Transverse colon (tissue), 4 donors: ENCODE measurements around the gene TTBK1. TPM values are rescaled to one million over a fixed set of nuclear protein-coding genes. Genes with fewer than 3 reads are reported as not detected.

Experiments used
- DNase-seq: peaks from one replicate; pipeline ENCODE4 v3.0.0-alpha.2; 2019
- H3K27ac ChIP-seq, 4 donors: fragments of 200-600 bp; sonication (generic); 2 replicates each; pipeline ENCODE4 v1.5.1; 2016 to 2018; ENCODE audit warnings: inconsistent platforms in 4 of 4
- H3K27me3 ChIP-seq: fragments of 200-600 bp; sonication (generic); 2 replicates; pipeline ENCODE4 v1.5.1; 2017; ENCODE audit warnings: inconsistent platforms
- H3K36me3 ChIP-seq, 4 donors: fragments of 200-600 bp; sonication (generic); 2 replicates each; pipeline ENCODE4 v1.5.1; 2017 to 2019; ENCODE audit warnings: inconsistent platforms in 4 of 4
- H3K4me1 ChIP-seq, 4 donors: fragments of 200-600 bp; sonication (generic); 2 replicates each; pipeline ENCODE4 v1.5.1; 2017 to 2020; ENCODE audit warnings: inconsistent platforms in 4 of 4
- H3K4me3 ChIP-seq, 4 donors: fragments of 200-600 bp; sonication (generic); 1 replicate in 1 of 4; 2 replicates in 3 of 4; pipeline versions ENCODE4 v1.5.1 to v1.6.1; 2017 to 2019; ENCODE audit warnings: inconsistent platforms in 4 of 4
- H3K9me3 ChIP-seq, 2 donors: fragments of 200-600 bp; sonication (generic); 2 replicates each; pipeline ENCODE4 v1.5.1; 2017 to 2019; ENCODE audit warnings: inconsistent platforms in 2 of 2
- CTCF ChIP-seq, 5 experiments: fragments of 200-600 bp in 3 of 5; fragments of 450-650 bp in 2 of 5; sonication (generic) in 3 of 5; IDR thresholded peaks; 1 replicate in 2 of 5; 2 replicates in 3 of 5; pipeline ENCODE4 v1.5.1; 2016 to 2017; ENCODE audit warnings: antibody characterized with exemption in 5 of 5, inconsistent platforms in 3 of 5, mild to moderate bottlenecking in 2 of 5, moderate library complexity in 1 of 5
- EP300 ChIP-seq: sonication (generic); formaldehyde crosslinking; IDR thresholded peaks from one replicate; pipeline ENCODE4 v1.6.1; 2017; ENCODE audit warnings: antibody characterized with exemption, low read depth
- POLR2A ChIP-seq: fragments of 450-650 bp; IDR thresholded peaks from one replicate; pipeline ENCODE4 v1.6.1; 2016; ENCODE audit warnings: antibody characterized with exemption, mild to moderate bottlenecking, moderate library complexity
- POLR2AphosphoS5 ChIP-seq, 3 donors: sonication (generic); formaldehyde crosslinking; IDR thresholded peaks; one replicate each; pipeline ENCODE4 v1.6.1; 2016; ENCODE audit warnings: antibody characterized with exemption in 3 of 3
- WGBS, 2 donors: methylation state at CpG; one replicate each; pipeline ENCODE4 v1.1.5; 2018; ENCODE audit warnings: low coverage in 1 of 2; 5-methylcytosine and 5-hydroxymethylcytosine counted together
- in situ Hi-C, 4 donors: fragments of 200-750 bp; cut with MboI; loops; one replicate each; pipeline versions ENCODE4 v1.15.0 to v1.15.1; 2017; ENCODE audit warnings: low sequenced_read_pairs in 3 of 4, low pct_ligation_motif_present in 1 of 4, low pct_unique_long_range_greater_than_20kb in 1 of 4
- intact Hi-C: fragments of 100-400 bp; cut with DNase I; formaldehyde crosslinking; loops from one replicate; pipeline ENCODE4 v1.15.1; 2023; ENCODE audit warnings: low total_unique reads
- total RNA-seq, 4 donors: library from RNA; depleted of rRNA; stranded (reverse); fragments of >200 nt; gene quantifications; one replicate each; pipeline ENCODE4 v1.1.0, GENCODE V29; 2016

TTBK1 gene
- total RNA-seq, 4 donors from 2014 or later, result 0.20 to 1.1 (median 0.36) TPM

DNA sequence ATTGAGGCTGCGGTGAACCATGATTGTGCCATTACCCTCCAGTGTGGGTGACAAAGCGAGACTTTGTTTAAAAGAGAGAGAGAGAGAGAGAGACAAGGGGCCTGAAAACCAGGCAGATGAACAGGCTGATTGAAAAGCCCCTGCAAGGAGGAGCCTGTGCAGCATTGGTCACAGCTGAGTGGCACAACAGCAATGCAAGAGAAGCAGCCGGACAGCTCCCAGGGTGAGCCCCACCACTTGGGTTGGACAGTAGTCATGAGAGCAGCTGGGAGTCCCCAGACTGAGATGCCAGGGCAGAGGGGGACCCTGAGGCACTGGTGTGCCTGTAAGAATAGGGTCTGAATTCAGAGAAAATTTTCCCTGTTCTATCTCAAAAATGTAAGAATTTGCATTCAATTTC is 24.2 kb upstream of the TTBK1 start:
- no peak for DNase-seq
- H3K4me1 ChIP-seq, result peaks cover 0 to 3% (median 0%) of the 10 kb centered on the region in 4 donors
- no peak overlapping the region for H3K4me3 ChIP-seq
- H3K27me3 ChIP-seq, result no peaks in the 10 kb centered on the region
- intact Hi-C loops (no loop called here), in situ Hi-C loops (no loop called here)
- 96 to 100% methylated on average over 1 to 3 of the region's 3 CpGs for WGBS, 2 donors
- TF ChIP-seq POLR2A (no peak), CTCF (IDR thresholded peaks at IDR 0.05) (no peak), EP300 (no peak), POLR2AphosphoS5 (IDR thresholded peaks at IDR 0.05) (no peak)
- no peak overlapping the region for H3K27ac ChIP-seq
- H3K9me3 ChIP-seq, result no peaks in the 10 kb centered on the region
- peaks cover 0 to 8% (median 0%) of the 10 kb centered on the region in 4 donors for H3K36me3 ChIP-seq

- Histone ChIP-seq H3K36me3 (peaks cover 0 to 8% (median 0%) of the 10 kb centered on the region in 4 donors), H3K4me3 (no peak overlapping the region), H3K9me3 (no peaks in the 10 kb centered on the region), H3K27ac (no peak overlapping the region), H3K27me3 (no peaks in the 10 kb centered on the region), H3K4me1 (peaks cover 0 to 10% (median 0%) of the 10 kb centered on the region in 4 donors)
- DNase-seq, result no peak
- intact Hi-C loops (no loop called here), in situ Hi-C loops (no loop called here)
- TF ChIP-seq POLR2AphosphoS5 (IDR thresholded peaks at IDR 0.05) (no peak), POLR2A (no peak), EP300 (no peak), CTCF (IDR thresholded peaks at IDR 0.05) (no peak)
- WGBS, 2 donors, result 81 to 92% methylated on average over 2 to 7 of the region's 7 CpGs
These were observed 23.5 kb upstream of the TTBK1 start for GRCh38 chr6:43219814-43220213.

DNA sequence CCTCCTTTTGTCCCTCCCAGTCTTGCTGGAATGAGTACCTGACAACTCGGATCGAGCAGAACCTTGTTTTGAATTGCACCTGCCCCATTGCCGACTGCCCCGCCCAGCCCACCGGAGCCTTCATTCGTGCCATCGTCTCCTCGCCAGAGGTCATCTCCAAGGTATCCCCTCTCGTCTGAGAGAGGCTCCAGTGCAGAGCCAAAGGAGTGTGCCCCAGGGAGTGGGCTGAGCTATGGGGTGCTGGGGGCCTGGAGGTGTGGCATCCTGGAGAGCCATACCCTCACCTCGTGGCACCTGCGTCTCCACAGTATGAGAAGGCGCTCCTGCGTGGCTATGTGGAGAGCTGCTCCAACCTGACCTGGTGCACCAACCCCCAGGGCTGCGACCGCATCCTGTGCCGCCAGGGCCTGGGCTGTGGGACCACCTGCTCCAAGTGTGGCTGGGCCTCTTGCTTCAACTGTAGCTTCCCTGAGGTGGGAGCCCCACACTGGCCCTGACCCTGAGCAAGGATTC is 22.8 kb upstream of the TTBK1 start:
- 87% methylated on average over 14 of the region's 16 CpGs; no CpG with 5 or more reads in 1 of the 2 donors for WGBS, 2 donors

More for the DNA sequence above, 22.8 kb upstream of the TTBK1 start:
- Histone ChIP-seq H3K4me3 (no peak overlapping the region), H3K36me3 (peaks cover 0 to 8% (median 0%) of the 10 kb centered on the region in 4 donors), H3K27ac (no peak overlapping the region), H3K27me3 (no peaks in the 10 kb centered on the region), H3K9me3 (no peaks in the 10 kb centered on the region), H3K4me1 (peaks cover 0 to 10% (median 0%) of the 10 kb centered on the region in 4 donors)
- TF ChIP-seq POLR2A, result no peak
- no peak for TF ChIP-seq CTCF (IDR thresholded peaks at IDR 0.05)
- TF ChIP-seq POLR2AphosphoS5 (IDR thresholded peaks at IDR 0.05), result no peak
- no peak for TF ChIP-seq EP300
- no peak for DNase-seq
- in situ Hi-C loops (no loop called here), intact Hi-C loops (no loop called here)
